Fibroblast of lung (primary cell): ENCODE results near the gene PDCD2L. TPM values are rescaled to one million over a fixed set of nuclear protein-coding genes. Genes with fewer than 3 reads are reported as not detected.

ENCODE experiments used
- DNase-seq, 2 donors: peaks; one replicate each; pipeline versions ENCODE4 v3.0.0 to v3.0.0-alpha.2; 2010; ENCODE audit warnings: low read depth in 2 of 2
- H2AFZ ChIP-seq: 2 replicates; pipeline ENCODE4 v1.5.1; 2012; ENCODE audit warnings: low read length, control low read depth, inconsistent platforms
- H3K27ac ChIP-seq: 2 replicates; pipeline ENCODE4 v1.5.1; 2011; ENCODE audit warnings: low read length, control low read depth; ENCODE audit not compliant: insufficient read depth
- H3K27me3 ChIP-seq: 2 replicates; pipeline ENCODE4 v1.5.1; 2011; ENCODE audit warnings: mild to moderate bottlenecking, low read length; ENCODE audit not compliant: control insufficient read depth, insufficient read depth
- H3K36me3 ChIP-seq: 2 replicates; pipeline ENCODE4 v1.5.1; 2011; ENCODE audit warnings: low read length; ENCODE audit not compliant: control insufficient read depth, insufficient read depth
- H3K4me1 ChIP-seq: 2 replicates; pipeline ENCODE4 v1.5.1; 2011; ENCODE audit warnings: low read length; ENCODE audit not compliant: control insufficient read depth, insufficient read depth; ENCODE audit errors: extremely low read depth
- H3K4me2 ChIP-seq: 2 replicates; pipeline ENCODE4 v1.5.1; 2011; ENCODE audit warnings: low read length, control low read depth; ENCODE audit not compliant: insufficient read depth; ENCODE audit errors: extremely low read depth
- H3K4me3 ChIP-seq, 4 experiments: fragments of 200-600 bp in 1 of 4; sonication (generic) in 1 of 4; replicated peaks in 1 of 4; 2 replicates each; pipeline ENCODE4 v1.5.1; 2011 to 2016; ENCODE audit warnings: low read length in 4 of 4, low read depth in 3 of 4, mild to moderate bottlenecking in 3 of 4, control low read depth in 2 of 4, inconsistent platforms in 1 of 4, mixed read lengths in 1 of 4; ENCODE audit not compliant: insufficient read depth in 1 of 4; ENCODE audit errors: control extremely low read depth in 1 of 4
- H3K79me2 ChIP-seq: 2 replicates; pipeline ENCODE4 v1.5.1; 2012; ENCODE audit warnings: mild to moderate bottlenecking, low read length, inconsistent platforms; ENCODE audit not compliant: control insufficient read depth, insufficient read depth
- H3K9ac ChIP-seq: 2 replicates; pipeline ENCODE4 v1.5.1; 2011; ENCODE audit warnings: mild to moderate bottlenecking, low read length, control low read depth; ENCODE audit not compliant: insufficient read depth
- H3K9me3 ChIP-seq: 2 replicates; pipeline ENCODE4 v1.5.1; 2012; ENCODE audit warnings: low read depth, low read length; ENCODE audit not compliant: control insufficient read depth, insufficient read depth
- H4K20me1 ChIP-seq: 2 replicates; pipeline ENCODE4 v1.5.1; 2011; ENCODE audit warnings: low read length; ENCODE audit not compliant: control insufficient read depth, insufficient read depth; ENCODE audit errors: extremely low read depth
- EZH2 ChIP-seq: IDR thresholded peaks from 2 replicates; pipeline ENCODE4 v1.5.1; 2012; ENCODE audit warnings: low read length, control low read depth, mild to moderate bottlenecking; ENCODE audit errors: missing control alignments
- polyA minus RNA-seq: library from RNA; depleted of rRNA, polyadenylated mRNA; stranded (reverse); fragments of >200 nt; gene quantifications from 2 replicates; pipeline ENCODE4 v1.2.3, GENCODE V29; 2011; ENCODE audit warnings: low replicate concordance
- polyA plus RNA-seq, 2 donors: library from polyadenylated mRNA; depleted of rRNA in 1 of 2; stranded (reverse) in 1 of 2; unstranded in 1 of 2; fragments of >200 nt; gene quantifications; 2 replicates each; pipeline ENCODE4 v1.2.1, GENCODE V29; 2011 to 2012; ENCODE audit warnings: missing spikeins in 1 of 2
- total RNA-seq: library from RNA; depleted of rRNA; stranded (reverse); fragments of >200 nt; gene quantifications from 2 replicates; pipeline ENCODE4 v1.2.1, GENCODE V29; 2014
- TF ChIP-seq, protein P1 (sequence below), 2 donors: IDR thresholded peaks in 1 of 2; conservative IDR thresholded peaks in 1 of 2; 1 replicate in 1 of 2; 2 replicates in 1 of 2; pipeline ENCODE4 v1.5.1; 2011 to 2012; ENCODE audit warnings: low read length in 2 of 2, control low read depth in 1 of 2, inconsistent platforms in 1 of 2, low read depth in 1 of 2, mild to moderate bottlenecking in 1 of 2

Gene PDCD2L, protein sequence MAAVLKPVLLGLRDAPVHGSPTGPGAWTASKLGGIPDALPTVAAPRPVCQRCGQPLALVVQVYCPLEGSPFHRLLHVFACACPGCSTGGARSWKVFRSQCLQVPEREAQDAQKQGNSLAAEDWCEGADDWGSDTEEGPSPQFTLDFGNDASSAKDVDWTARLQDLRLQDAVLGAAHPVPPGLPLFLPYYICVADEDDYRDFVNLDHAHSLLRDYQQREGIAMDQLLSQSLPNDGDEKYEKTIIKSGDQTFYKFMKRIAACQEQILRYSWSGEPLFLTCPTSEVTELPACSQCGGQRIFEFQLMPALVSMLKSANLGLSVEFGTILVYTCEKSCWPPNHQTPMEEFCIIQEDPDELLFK
- total RNA-seq, result 11.6 and 12.2 TPM in 2 replicates
- 8.9 and 14.7 TPM in 2 replicates for polyA plus RNA-seq
- polyA plus RNA-seq (2012), result 8.3 and 10.3 TPM in 2 replicates
- polyA minus RNA-seq, result 13.1 and 17.0 TPM in 2 replicates

DNA sequence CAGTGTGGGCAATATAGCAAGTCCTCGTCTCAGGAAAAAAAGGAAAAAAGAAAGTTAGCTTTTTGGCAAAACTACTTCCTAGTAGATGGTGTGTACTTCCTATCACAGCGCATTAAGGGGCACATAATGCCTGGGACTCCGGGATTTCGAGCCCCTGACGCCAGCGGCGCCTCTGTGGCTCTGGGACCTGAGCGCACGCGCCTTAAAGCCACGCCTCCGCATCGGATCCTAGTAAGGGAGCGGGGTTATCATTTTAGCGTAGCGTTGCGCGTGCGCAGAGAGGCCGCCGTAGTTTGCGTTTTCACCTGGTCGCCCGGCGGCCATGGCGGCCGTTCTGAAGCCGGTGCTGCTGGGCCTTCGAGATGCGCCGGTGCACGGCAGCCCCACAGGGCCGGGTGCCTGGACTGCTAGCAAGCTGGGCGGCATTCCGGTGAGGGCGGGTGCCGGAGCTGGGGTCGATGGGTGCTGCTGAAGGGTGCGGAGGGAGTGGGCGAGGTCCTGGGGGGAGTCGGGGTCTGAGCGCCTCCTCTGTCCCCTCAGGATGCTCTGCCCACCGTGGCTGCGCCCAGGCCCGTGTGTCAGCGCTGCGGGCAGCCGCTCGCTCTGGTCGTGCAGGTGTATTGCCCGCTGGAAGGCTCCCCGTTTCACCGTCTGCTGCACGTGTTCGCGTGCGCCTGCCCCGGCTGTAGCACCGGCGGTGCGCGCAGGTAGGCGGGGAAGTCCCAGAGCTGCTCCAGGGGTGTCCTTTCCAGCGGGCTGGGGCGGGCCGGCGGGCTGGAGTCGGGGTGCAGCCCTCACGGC lies at the start of gene PDCD2L:
PDCD2L (plus strand) TSS at position 291 of the 801 bp plus-strand sequence; CDS start at position 323, 32 bp downstream.
- Histone ChIP-seq H2AFZ (peak within 1 kb of the TSS; percentile 94), H3K79me2 (no peaks in the 10 kb centered on the region), H3K36me3 (peaks cover 4% of the 10 kb centered on the region), H3K27ac (peak within 1 kb of the TSS; percentile 39), H4K20me1 (no peaks in the 10 kb centered on the region), H3K4me3 (peak within 1 kb of the TSS; percentile 84 to 94 (median 90)), H3K4me1 (no peaks in the 10 kb centered on the region), H3K9ac (peak within 1 kb of the TSS; percentile 71), H3K9me3 (no peaks in the 10 kb centered on the region), H3K27me3 (no peaks in the 10 kb centered on the region), H3K4me2 (peak within 1 kb of the TSS; percentile 90)
- DNase-seq, result peak; percentile 78 to 86
- TF ChIP-seq, protein P1, sequence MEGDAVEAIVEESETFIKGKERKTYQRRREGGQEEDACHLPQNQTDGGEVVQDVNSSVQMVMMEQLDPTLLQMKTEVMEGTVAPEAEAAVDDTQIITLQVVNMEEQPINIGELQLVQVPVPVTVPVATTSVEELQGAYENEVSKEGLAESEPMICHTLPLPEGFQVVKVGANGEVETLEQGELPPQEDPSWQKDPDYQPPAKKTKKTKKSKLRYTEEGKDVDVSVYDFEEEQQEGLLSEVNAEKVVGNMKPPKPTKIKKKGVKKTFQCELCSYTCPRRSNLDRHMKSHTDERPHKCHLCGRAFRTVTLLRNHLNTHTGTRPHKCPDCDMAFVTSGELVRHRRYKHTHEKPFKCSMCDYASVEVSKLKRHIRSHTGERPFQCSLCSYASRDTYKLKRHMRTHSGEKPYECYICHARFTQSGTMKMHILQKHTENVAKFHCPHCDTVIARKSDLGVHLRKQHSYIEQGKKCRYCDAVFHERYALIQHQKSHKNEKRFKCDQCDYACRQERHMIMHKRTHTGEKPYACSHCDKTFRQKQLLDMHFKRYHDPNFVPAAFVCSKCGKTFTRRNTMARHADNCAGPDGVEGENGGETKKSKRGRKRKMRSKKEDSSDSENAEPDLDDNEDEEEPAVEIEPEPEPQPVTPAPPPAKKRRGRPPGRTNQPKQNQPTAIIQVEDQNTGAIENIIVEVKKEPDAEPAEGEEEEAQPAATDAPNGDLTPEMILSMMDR (conservative IDR thresholded peaks at IDR 0.05 in 1 of 2, IDR thresholded peaks at IDR 0.05 in 1 of 2; ENCODE audit: low read depth in 1 of 2, low read length in 2 of 2), result no peak
- TF ChIP-seq EZH2, result no peak

- no peak for TF ChIP-seq EZH2
- Histone ChIP-seq H3K27ac (no peak overlapping the region), H3K4me3 (no peak overlapping the region), H3K27me3 (no peaks in the 10 kb centered on the region), H3K36me3 (peaks cover 10% of the 10 kb centered on the region), H3K9me3 (no peaks in the 10 kb centered on the region), H2AFZ (no peak overlapping the region), H3K9ac (no peak overlapping the region), H4K20me1 (no peaks in the 10 kb centered on the region), H3K4me1 (peaks cover 9% of the 10 kb centered on the region), H3K4me2 (no peak overlapping the region), H3K79me2 (no peaks in the 10 kb centered on the region)
- no peak for DNase-seq
Observed at GRCh38 chr19:34355201-34355600, 49.0 kb upstream of the PDCD2L start.

GRCh38 chr19:34356875-34357274 lies 47.3 kb upstream of the PDCD2L start:
- H3K4me2 ChIP-seq, result no peak overlapping the region
- H2AFZ ChIP-seq, result no peak overlapping the region
- no peak for DNase-seq
- H3K27me3 ChIP-seq, result no peaks in the 10 kb centered on the region
- no peaks in the 10 kb centered on the region for H4K20me1 ChIP-seq
- peaks cover 6% of the 10 kb centered on the region for H3K36me3 ChIP-seq
- H3K4me1 ChIP-seq, result peaks cover 9% of the 10 kb centered on the region
- no peaks in the 10 kb centered on the region for H3K79me2 ChIP-seq
- no peaks in the 10 kb centered on the region for H3K9me3 ChIP-seq
- H3K27ac ChIP-seq, result no peak overlapping the region
- no peak overlapping the region for H3K4me3 ChIP-seq
- TF ChIP-seq, protein P1 (conservative IDR thresholded peaks at IDR 0.05 in 1 of 2, IDR thresholded peaks at IDR 0.05 in 1 of 2; ENCODE audit: low read depth in 1 of 2, low read length in 2 of 2), result no peak
- TF ChIP-seq EZH2, result no peak
- no peak overlapping the region for H3K9ac ChIP-seq
